HCEC 1CT (cell line): ENCODE data around the gene SH2D3C.
A peak's percentile ranks its signal among the peaks of the same experiment; 100 is the strongest.

ENCODE experiments used
- DNase-seq: peaks from one replicate; pipeline ENCODE4 v3.0.0-alpha.2; 2017

The SH2D3C gene

DNA sequence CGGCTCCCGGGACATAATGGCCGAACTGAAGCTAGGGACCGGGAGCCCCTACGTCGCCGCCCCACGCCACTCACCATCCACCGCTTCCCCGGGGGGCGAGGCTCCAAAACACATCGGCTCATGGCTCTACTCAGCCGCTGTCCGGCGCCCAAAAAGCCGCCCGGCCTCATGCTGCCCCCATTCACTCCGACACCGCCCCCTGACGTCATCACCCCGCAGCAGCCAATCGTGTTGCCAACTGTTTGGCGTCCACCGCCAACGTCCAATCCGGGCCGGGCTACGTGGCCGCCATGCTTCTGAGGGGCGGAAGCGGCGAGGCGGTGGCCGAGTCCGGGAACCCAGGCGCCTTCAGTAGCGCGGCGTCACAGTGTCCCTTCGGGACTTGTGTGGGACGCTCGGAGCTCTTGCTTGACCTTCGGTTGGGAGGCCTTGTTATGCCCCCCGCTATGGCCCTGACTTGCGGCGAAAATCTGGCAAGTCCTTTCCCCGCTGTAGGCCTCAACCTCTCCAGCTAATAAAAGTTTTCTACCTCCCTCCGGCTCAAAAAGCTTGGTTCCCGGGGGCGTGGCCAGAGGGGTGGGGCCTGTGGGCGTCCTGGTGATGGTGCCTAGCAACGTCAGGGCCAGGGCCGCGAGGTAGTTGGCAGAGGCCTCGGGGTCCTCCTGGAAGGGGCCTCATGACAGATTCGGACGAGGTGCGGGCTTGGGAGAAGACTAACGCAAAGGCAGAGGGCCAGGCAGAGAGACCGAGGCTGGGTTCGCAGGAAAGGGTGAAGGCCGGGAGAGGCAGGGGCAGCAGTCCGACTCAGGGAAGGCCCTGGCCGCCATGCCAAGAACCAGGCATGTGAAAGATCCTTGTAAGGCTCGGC lies 62.8 kb downstream of the SH2D3C start, which contains the start of the genes PTRH1 and TTC16:
TSS of gene PTRH1 (minus strand) at position 194 of the 868 bp plus-strand sequence. CDS start at position 170, 24 bp downstream.
TSS of gene TTC16 (plus strand) at position 610 of the 868 bp plus-strand sequence. CDS start at position 677, 67 bp downstream.
- DNase-seq, result peak; percentile 96

DNA sequence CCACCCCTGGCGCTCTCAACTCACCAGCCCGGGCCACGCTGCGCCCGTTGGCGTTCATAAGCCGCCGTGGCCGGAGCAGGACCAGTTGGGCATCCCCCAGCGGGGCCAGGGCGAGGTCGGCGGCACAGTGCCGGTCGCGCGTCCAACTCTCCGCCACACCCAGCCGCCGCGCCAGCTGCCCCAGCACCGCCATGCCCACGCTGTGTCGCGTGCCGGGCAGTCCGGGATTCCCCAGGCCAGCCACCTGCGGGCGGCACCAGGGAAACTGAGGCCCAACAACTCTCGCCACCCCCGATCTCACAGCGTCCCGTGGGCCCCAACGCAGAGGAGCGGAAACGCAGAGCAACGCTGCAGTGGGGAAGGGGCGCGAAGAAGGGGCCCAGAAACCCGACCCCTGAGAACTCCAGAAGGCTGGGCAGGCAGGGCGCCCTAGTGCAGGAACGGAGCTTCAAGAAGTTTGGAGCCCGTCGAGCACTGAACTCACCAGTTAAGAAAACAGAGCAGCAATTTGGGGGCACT lies 63.5 kb downstream of the SH2D3C start:
- DNase-seq, result no peak

GRCh38 chr9:127714020-127714750 lies 64.3 kb downstream of the SH2D3C start:
- no peak for DNase-seq

DNA sequence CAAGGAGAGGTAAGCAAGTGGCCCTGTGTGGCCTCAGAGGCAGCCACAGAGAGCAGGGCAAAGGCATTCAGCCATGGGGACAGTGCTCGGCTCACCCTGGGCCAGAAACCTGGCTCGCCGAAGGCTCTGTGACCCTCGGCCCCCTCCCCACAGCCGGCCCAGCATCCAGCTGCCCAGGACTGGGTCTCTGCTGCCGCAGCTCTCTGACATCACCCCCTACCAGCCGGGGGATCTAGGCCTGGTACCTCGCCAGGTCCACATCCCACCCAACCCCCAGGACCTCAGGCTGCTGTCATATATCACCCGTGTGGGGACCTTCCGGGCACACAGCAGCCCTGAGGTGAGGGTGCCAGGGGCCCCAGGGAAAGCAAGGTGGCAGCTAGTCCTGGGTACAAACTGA lies 65.6 kb downstream of the SH2D3C start:
- DNase-seq, result no peak

DNA sequence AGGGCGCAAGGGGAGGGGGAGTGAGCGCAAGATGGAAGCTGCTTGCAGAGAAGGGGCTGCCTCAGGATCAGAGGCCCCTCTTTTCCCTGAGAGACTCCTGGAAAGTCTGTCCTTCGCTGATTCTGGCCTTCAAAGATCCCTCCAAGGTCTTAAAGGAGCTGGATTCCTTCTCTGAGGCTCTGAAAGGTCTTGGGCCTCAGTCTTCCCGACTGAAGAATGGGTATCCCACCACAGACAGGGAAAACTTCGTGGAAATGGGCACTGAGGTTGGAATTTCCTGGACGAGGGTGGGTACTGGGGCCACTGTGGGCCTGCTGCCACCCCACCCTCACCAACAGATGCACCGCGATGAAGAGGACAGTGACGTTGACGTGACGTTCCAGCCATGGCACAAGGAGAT lies 66.1 kb downstream of the SH2D3C start:
- no peak for DNase-seq

DNA sequence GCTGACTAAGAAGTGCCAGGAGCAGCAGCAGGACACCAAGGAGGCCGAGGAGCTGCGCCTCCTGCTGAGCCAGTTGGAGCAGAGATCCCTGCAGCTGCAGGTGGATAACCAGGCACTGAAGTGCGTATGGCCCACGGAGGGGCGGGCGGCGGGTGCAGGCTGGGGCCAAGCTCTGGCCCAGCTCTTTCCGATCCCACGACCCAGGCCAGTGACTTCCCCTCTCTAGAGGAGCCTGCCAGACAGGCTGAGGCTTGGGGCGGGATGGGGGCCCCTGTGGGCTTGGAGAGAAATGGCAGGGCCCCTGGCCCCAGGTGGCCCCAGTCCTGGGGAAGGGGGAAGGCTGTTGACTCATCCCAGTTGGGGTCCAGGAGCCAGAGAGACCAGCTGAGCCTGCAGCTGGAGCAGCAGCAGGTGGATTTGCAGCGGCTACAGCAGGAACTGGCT lies 66.6 kb downstream of the SH2D3C start:
- no peak for DNase-seq

DNA sequence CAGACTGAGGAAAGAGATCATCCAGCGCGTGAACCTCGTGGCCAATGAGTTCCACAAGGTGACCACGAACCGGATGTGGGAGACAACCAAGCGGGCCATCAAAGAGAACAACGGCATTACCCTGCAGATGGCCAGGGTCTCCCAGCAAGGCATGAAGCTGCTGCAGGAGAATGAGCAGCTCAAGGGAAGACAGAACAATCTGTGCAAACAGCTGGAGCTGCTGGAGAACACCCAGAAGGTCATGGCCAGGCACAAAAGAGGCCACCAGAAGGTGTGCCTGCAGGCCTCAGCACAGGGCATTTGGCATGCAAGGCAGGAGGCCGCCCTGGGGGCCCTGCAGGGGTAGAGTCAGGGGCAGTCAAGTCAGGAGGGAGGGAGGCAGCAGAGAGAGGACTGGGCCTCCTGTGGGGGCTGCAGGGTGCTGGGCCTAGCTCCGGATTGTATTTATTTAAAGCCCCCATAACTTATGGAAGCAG lies 67.2 kb downstream of the SH2D3C start:
- no peak for DNase-seq

GRCh38 chr9:127710204-127710783 lies 68.2 kb downstream of the SH2D3C start:
- DNase-seq, result no peak

DNA sequence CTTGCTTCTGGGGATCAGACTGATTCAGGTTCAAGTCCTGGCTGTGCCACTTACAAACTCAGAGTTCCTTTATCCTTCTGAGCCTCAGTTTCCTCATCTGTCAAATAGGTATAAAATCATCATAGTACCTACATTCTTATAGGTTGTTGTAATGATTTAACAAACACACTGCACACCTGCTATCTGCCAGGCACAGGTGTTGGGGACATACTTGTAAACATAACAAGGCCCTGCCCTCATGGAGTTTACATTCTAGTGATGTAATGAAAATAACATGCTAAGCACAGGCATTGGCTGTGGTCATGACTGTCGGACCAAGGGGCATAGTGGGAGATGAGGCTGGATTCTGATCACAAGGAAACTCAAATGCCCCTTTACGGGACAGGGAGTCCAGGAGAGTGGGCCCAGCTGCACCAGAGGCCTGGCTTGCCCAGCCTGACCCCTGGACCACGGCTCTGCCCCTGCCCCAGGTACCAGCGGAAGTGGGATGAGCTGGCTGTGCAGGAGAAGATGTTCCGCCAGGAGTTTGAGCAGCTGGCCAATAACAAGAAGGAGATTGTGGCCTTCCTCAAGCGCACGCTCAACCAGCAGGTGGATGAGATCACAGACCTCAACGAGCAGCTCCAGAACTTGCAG lies 69.4 kb downstream of the SH2D3C start:
- DNase-seq, result no peak

DNA sequence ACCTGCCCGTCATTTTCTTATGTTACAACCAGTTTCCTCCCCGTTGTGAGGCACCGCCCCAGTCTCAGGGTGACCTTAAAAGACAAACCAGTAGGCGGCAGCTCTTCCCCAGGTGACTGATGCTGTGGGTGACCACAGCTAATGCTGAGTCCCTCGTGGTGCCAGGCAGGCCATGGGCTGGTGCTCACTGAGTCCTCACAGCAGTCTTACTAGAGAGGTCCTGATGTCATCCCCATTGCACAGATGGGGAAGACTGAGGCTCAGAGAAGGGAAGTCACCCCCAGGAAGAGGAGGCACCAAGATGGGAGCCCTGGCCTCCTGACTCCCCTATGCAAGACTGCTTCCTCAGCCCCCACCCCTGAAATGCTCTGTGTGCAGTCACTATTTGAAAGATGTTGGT lies 70.7 kb downstream of the SH2D3C start:
- DNase-seq, result no peak

DNA sequence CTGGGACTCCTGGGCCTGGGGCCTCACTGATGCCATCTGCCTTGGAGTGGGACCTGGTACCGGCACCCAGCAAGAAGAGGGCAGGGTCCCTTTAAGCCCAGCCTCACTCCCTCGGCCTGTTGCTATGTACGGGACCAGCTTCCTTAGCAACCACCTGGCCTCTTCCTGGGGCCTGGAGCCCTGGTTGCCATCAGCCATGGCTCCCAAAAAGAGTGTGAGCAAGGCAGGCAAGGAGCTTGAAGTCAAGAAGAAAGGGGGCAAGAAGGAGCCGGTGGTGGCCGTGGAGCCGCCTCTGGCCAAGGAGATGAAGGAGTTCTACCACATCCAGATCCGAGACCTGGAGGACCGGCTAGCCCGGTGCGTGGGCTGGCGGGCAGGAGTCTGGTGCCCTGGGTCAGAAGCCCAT lies 71.6 kb downstream of the SH2D3C start, which contains the start of gene CFAP157:
TSS of gene CFAP157 (plus strand) at position 153 of the 406 bp plus-strand sequence. CDS start at position 197, 44 bp downstream.
- DNase-seq, result no peak

- no peak for DNase-seq
These were observed 72.7 kb downstream of the SH2D3C start for GRCh38 chr9:127705577-127706379.

DNA sequence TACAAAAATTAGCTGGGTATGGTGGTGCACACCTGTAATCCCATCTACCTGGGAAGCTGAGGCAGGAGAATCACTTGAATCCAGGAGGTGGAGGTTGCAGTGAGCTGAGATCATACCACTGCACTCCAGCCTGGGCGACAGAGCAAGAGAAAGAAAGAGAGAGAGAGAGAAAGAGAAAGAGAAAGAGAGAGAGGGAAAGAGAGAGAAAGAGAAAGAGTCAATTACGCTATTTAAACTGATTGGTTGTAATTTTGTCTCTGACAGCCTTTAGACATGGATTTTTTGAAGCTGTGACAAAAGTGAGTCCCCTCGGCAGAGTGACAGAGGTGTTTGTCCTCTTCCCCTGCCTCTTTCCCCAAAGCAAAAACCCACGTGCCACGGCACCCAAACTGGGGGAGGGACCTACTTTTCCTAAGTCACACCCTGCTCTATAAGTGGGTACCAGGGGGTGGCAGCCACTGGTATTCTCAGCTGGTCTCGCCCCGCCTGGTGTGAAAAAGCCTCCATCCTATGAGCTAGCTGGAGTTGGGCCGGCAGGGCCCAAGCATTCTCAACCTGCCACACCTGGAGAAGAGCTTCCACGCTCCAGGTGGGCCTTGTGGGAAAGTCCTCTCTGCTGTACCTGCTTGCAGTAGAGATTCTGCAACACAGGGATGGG lies 75.0 kb downstream of the SH2D3C start:
- no peak for DNase-seq

DNA sequence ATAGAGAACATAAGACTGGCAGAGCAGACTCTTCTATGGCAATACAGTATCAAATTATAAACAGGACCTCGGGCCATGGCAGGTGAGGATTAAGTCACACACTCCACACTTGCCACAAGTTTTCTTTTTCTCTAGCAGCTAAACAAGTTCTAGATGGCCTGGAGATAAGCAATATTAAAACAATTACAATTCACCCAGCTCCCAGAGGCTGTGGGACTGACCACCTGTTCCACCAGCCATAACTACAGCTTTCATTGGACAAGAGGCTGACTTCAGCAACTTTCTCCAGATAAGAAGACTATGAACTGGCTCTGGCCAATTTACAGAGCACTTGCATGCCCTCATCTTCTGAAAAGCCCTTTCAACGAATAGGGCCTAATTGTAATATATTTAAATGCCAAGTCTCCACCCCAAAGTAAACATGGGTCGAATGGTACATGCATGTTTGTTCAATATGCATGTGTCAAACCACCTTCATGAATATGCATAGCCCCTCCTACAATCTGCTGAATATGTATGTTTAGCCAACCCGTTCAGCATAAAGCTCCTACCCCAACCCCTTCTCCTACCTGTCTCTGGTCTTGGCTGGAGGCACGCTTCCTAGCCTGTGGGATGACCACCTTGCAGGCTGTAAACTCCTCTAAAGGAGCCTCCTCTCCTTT lies 77.7 kb downstream of the SH2D3C start:
- DNase-seq, result no peak

DNA sequence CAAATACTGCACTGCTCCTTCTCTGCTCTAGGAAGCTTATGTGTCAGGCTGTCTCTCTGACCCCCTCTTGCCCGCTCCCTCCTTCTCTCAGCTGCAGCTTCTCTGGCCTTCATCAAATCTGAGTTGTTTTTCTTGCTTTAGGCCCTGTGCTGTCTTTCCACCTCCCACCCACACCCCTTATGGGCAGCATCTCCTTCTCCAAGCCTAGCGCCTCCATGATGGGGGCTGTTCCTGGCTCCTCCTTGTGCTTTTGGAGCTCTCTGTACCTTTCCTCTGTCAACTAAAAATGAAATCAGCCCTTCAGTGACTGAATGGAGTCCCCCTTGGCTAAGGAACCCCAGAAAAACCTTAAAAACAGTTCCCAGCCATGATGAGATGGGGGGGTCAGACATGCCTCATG lies 78.3 kb downstream of the SH2D3C start:
- no peak for DNase-seq

- DNase-seq, result peak; percentile 11
These were observed 79.3 kb downstream of the SH2D3C start for GRCh38 chr9:127698985-127699670.

DNA sequence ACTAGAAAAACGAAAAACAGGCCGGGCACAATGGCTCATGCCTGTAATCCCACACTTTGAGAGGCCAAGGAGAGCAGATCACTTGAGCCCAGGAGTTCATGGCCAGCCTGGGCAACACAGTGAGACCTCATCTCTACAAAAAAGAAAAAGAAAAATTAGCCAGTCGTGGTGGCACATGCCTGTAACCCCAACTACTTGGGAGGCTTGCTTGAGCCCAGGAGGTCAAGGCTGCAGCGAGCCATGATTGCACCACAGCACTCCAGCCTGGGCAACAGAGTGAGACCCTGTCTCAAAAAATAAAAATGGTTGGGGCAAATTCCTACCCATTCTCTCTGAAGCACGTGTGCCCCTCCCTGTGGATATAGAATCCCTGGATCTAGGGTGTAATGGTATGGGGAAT lies 80.1 kb downstream of the SH2D3C start:
- DNase-seq, result no peak

GRCh38 chr9:127697575-127697974 lies 80.9 kb downstream of the SH2D3C start:
- DNase-seq, result no peak

DNA sequence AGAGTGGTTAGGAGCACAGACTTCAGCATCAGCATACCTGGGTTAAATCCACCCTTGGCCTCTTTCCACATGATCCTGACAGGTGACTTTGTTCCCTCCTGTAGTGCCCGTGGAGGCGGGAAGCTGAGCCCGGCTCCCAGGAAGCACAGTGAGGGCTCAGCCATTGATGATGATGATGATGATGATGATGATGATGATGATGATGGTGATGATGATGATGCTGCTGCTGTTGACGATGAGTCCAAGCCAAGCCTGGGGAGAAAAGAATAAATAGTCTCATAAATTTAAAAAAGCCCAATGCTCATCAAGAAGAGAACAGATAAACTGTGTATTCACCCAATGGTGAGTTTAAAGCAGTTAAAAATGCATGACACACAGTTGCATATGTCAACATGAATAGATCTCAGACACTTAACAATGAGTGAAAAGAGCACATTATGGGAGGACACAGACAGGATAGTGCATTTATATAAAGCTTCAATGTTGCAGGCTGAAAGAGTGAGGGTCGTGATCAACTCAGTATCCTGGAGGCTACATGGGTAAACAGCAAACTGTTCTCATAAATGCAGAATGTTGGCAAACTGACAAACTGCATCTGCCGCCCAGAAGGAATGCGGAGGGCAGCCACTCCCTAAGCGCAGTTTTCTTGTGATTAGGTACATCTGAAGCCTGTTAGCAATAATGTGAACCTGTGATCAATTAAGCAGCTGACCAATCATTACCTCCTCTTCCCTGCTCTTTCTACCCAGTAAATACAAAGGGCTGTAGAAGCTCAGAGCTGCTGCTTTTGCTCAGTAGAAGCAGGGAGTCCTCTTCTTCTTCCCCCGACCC lies 83.4 kb downstream of the SH2D3C start:
- no peak for DNase-seq
